Keratinocyte (primary cell): ENCODE data around the gene CCNG2.

ENCODE experiments used
- CTCF ChIP-seq, 3 experiments: IDR thresholded peaks in 1 of 3; conservative IDR thresholded peaks in 1 of 3; optimal IDR thresholded peaks in 1 of 3; 2 replicates in 2 of 3; 3 replicates in 1 of 3; pipeline versions ENCODE3 to v1.5.1; 2011; ENCODE audit warnings: low read length in 3 of 3, mild to moderate bottlenecking in 3 of 3, moderate library complexity in 2 of 3, control low read depth in 1 of 3, inconsistent platforms in 1 of 3; ENCODE audit not compliant: insufficient read depth in 2 of 3; ENCODE audit errors: extremely low read depth in 1 of 3
- EZH2 ChIP-seq: IDR thresholded peaks from one replicate; pipeline ENCODE4 v1.6.1; 2012; ENCODE audit warnings: inconsistent platforms, mild to moderate bottlenecking, low read length, moderate library complexity

GRCh38 chr4:77158487-77158861 lies 1.5 kb downstream of the CCNG2 start:
- TF ChIP-seq CTCF (optimal IDR thresholded peaks at IDR 0.05 in 1 of 3, IDR thresholded peaks at IDR 0.05 in 1 of 3, conservative IDR thresholded peaks at IDR 0.05 in 1 of 3; ENCODE audit: extremely low read depth in 1 of 3, insufficient read depth in 2 of 3, low read length in 3 of 3), result no peak
- no peak for TF ChIP-seq EZH2
